SK-N-MC (cell line): Measurements from ENCODE around the gene RASL12.

Experiments used
- EZH2 ChIP-seq: fragments of 200-600 bp; sonication (generic); IDR thresholded peaks from one replicate; pipeline ENCODE4 v1.6.1; 2017; ENCODE audit warnings: antibody characterized with exemption
- POLR2AphosphoS5 ChIP-seq: IDR thresholded peaks from 2 replicates; pipeline ENCODE4 v1.6.1; 2012; ENCODE audit warnings: mild to moderate bottlenecking, low read depth, low read length, borderline replicate concordance

- no peak for TF ChIP-seq POLR2AphosphoS5
- TF ChIP-seq EZH2, result no peak
Observed at GRCh38 chr15:65048241-65048640, 19.6 kb downstream of the RASL12 start.
